TTC549 (cell line): ENCODE data around the gene DPYD.
"Not testable (repeated sequence)": the region's sequence is repeated elsewhere in the genome, so short reads cannot be mapped to it uniquely, and the experiment has no call there.

ENCODE experiments used
- FAIRE-seq: peaks from 2 replicates; lab custom pipeline; 2012; peaks lifted over from hg19 to GRCh38; lab: Jason Lieb, UNC

Gene DPYD

GRCh38 chr1:97351846-97352245, 569.0 kb downstream of the DPYD start:
- FAIRE-seq: no peak

GRCh38 chr1:97350662-97351061, 570.2 kb downstream of the DPYD start:
- FAIRE-seq: no peak

GRCh38 chr1:97350241-97350640, 570.6 kb downstream of the DPYD start:
- FAIRE-seq: no peak

GRCh38 chr1:97349794-97350193, 571.0 kb downstream of the DPYD start:
- not testable (repeated sequence) for FAIRE-seq

GRCh38 chr1:97348599-97349265, 572.1 kb downstream of the DPYD start:
- no peak for FAIRE-seq

- no peak for FAIRE-seq
Measured at GRCh38 chr1:97340951-97341350, 579.9 kb downstream of the DPYD start.

GRCh38 chr1:97338347-97338746, 582.5 kb downstream of the DPYD start:
- FAIRE-seq: no peak

- FAIRE-seq: no peak
Measured at GRCh38 chr1:97337250-97338030, 583.4 kb downstream of the DPYD start.

- no peak for FAIRE-seq
Measured at GRCh38 chr1:97334454-97334853, 586.4 kb downstream of the DPYD start.

- no peak for FAIRE-seq
Measured at GRCh38 chr1:97332716-97333115, 588.1 kb downstream of the DPYD start.

- FAIRE-seq: no peak
Measured at GRCh38 chr1:97331165-97331564, 589.7 kb downstream of the DPYD start.

- no peak for FAIRE-seq
Measured at GRCh38 chr1:97314685-97315084, 606.1 kb downstream of the DPYD start.

GRCh38 chr1:97308131-97308530, 612.7 kb downstream of the DPYD start:
- FAIRE-seq: no peak

- FAIRE-seq: no peak
Measured at GRCh38 chr1:97307568-97307967, 613.3 kb downstream of the DPYD start.

- FAIRE-seq: no peak
Measured at GRCh38 chr1:97307151-97307550, 613.7 kb downstream of the DPYD start.

- no peak for FAIRE-seq
Measured at GRCh38 chr1:97306504-97306903, 614.3 kb downstream of the DPYD start.

GRCh38 chr1:97304366-97304765, 616.5 kb downstream of the DPYD start:
- no peak for FAIRE-seq

GRCh38 chr1:97298966-97299365, 621.9 kb downstream of the DPYD start:
- no peak for FAIRE-seq

GRCh38 chr1:97297611-97298010, 623.2 kb downstream of the DPYD start:
- no peak for FAIRE-seq

GRCh38 chr1:97281962-97282361, 638.9 kb downstream of the DPYD start:
- FAIRE-seq: no peak

GRCh38 chr1:97277891-97278654, 642.8 kb downstream of the DPYD start:
- no peak for FAIRE-seq

GRCh38 chr1:97271916-97272788, 648.7 kb downstream of the DPYD start:
- no peak for FAIRE-seq
